Stimulated activated CD4-positive, alpha-beta T cell treated with anti-CD3 and anti-CD28 coated beads, Interleukin-15, amount 100 ng/mL, for 48 hours (primary cell): ENCODE results near the gene POU2F1.
"Not testable (repeated sequence)": the region's sequence is repeated elsewhere in the genome, so short reads cannot be mapped to it uniquely, and the experiment has no call there.

ENCODE experiments used
- DNase-seq, 2 donors: peaks; one replicate each; pipeline ENCODE4 v3.0.0-alpha.2; 2020; ENCODE audit warnings: low read depth in 2 of 2

POU2F1 gene

DNA sequence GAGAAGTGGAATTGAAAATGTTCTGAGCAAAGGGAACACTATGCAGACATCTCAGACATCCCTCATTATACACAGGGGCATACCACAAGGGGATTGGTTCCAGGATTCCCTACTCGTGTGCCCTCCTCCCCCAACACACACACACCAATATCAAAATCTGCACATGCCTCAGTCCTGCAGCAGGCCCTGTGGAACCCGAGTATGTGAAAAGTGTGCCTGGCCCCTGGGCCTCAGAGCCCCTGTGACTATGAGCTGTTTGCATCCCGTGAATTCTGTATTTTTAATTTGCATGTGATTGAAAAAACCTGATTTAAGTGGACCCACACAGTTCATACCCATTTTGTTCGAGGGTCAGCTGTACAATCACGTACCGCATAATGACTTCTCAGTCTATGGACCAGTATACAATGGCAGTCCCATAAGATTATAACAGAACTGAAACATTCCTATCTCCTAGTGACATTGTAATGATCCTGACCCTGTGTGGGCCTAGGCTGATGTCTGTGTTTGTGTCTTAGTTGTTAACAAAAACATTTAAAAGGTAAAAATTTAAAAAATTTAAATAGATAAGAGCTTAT, 11.3 kb downstream of the POU2F1 start:
- no peak for DNase-seq

DNA sequence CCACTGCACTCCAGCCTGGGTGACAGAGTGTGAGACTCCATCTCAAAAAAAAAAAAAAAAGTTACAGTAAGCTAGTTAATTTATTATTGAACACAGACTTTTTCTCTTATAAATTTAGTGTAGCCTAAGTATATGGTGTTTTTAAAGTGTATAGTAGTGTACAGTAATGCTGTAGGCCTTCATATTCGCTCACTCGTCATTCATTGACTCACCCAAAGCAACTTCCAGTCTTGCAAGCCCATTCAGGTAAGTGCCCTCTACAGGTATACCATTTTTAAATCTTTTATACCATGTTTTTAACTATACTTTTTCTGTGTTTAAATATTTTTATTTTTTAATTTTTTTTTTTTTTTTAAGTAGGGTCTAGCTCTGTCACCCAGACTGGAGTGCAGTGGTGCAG, 12.1 kb downstream of the POU2F1 start:
- DNase-seq: no peak

DNA sequence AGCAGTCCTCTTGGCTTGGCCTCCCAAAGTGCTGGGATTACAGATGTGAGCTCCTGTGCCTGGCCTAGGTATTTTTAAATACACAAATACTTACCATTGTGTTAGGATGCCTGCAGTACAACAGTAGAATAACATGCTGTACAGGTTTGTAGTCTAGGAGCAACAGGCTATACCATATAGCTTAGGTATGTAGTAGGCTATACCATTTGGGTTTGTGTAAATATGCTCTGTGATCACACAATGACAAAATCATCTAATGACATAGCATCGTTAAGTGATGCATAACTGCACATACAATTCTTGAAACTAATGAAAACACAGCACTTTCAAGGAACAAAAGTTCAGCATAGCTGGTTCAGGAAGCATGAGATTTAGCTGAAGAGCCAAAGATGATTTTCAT, 12.7 kb downstream of the POU2F1 start:
- no peak for DNase-seq

DNA sequence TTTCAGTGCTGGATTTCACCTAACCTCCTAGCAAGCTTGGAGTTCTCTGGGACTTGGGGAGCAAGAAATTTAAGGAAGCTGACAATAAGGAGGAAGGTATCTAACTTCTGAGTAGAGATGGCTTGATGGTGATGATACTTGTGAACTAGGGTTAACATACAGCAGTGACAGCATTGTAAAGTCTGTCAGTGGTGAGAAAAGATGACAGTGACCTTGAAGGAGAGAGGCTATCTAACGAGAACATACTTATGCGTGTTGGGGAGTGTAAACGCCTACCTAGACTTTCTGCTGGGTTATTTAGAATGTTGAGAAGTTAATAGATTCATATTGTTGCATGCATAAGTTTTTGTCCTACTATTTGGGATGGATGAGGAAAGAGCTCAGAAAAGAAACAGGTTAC, 16.3 kb downstream of the POU2F1 start:
- DNase-seq: no peak

DNA sequence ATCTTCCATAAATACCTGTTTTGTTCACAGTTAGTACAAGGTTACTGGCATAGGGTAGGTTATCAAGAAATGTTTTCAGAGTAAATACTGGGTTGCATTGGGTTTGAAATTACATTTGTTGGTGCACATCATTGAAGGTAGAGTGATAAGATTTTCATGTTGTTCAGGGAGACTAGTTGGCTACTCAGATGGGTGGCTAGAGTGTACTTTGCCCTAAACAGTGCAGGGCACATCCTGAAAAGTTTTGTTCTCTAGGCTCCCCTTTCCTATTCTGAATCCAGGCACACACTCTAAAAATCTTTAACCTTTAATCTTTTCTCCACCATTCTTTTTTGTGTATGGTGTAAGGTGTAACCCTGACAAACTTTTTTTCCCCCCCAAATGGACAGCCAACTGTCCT, 18.0 kb downstream of the POU2F1 start:
- no peak for DNase-seq

DNA sequence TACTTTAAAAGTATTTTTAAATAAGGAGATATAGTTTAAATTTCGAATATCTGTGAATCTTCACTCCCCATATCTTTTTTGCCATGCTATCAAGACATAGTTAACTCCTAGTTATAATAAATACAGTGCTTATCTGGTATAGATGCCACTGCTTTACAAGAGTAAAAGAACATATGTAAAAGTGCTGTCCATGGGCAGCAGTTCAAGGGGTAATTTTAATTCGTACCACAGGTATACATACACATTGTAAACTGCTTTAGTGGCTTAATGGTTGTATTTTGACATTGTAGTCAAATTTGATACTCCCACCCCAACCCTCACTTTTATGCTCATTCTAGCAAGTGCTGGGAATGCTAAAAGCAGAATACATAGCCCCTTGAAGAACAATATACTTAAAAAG, 18.6 kb downstream of the POU2F1 start:
- DNase-seq: no peak

DNA sequence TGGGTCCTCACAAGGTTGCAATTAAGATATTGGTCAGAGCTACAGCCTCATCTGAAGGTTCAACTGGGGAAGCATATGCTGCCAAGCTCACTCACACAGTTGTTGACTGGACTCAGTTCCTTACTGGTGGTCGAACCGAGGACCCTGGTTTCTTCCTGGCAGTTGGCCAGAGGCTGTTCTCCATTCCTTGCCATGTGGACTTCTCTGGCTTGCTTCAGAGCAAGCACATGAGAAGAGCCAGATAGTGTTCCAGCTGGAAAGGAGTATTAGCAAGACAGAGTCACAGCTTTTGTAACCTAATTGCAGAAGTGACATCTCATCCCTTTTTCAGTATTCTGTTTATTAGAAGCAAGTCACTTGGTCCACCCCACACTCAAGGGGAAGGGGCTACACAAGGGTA, 23.6 kb downstream of the POU2F1 start:
- DNase-seq: no peak

DNA sequence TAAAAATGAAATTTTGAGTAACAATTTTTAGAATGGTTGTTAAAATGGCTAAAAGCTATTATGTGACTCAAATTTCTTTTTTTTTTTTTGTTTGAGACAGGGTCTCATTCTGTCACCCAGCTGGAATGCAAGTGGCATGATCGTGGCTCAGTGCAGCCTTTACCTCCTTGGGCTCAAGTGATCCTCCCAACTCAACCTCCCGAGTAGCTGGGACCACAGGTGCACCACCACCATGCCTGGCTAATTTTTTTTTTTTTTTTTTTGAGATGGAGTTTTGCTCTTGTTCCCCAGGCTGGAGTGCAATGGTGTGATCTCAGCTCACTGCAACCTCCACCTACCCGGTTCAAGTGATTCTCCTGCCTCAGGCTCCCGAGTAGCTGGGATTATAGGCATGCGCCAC, 24.5 kb downstream of the POU2F1 start:
- not testable (repeated sequence) for DNase-seq

DNA sequence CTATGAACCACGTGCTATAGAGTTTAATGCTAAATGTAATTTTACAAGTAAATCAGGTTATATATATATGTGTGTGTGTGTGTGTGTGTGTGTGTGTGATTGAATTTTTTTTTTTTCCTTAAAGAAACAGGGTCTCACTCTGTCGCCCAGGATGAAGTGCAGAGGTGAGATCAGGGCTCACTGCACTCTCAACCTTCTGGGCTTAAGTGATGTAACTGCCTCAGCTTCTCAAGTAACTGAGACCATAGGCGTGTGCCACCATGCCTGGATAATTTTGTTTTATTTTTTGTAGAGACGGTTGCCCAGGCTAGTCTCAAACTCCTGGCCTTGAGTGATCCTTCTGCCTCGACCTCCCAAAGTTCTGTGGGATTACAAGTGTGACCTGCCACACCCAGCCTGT, 26.3 kb downstream of the POU2F1 start:
- no peak for DNase-seq

DNA sequence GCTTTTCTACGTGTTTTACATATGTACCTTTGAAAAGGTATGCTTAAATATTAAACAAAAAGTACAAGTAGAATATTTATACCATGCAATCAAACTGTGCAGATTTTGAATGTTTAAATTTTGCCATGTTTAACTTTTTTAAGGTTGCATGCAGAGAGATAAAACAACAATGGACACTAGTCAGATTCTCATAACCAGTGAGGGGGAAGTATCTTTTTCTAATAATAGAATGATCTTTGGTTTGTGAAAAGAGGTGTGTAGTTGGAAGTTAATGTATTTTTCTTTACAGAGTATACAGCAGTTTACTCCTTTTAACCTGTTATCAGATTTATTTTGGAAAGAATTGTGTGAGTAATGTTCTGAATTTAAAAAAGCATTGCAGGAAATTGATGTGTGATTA, 27.1 kb downstream of the POU2F1 start:
- no peak for DNase-seq

DNA sequence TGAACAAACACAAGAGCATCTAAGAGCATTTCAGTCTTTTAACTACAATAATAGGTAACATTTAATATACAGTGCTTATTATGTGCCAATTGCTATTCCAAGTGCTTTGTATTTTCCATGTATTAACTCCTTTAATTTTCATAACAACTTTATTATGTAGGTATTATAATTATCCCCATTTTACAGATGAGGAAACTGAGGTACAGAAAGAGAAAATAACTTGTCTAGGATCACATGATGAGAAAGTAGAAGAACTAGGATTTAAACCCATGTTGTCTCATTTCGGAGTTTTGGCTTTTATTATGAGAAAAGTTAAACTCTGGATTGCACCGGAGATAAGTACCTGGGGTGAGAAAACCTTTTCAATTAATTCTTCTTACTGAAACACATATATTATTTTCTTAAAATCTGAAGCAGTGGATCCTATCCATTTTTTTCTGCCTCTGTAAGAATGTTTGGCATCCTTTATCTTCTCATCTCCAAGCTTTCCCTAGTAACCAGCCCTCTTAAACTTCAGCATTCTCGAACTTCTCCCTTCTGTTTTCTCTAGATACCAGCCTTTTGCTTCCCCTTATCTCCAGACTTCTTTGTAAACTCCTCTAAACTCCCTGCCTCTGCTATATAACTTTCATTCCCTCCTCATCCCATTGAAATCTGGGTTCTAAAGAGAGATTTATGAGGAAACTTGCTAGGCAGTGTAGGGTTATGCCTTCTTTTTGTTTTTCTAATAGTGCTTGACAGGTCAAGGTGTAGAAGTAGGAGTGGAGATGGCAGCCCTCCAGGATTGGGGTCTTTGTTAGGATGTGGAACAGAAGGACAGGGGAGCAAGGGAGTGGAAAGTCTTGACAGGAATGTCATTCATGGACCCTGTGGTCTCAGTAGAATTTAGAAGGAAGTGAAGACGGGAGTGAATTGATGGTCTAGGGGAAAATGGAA, 28.3 kb downstream of the POU2F1 start:
- DNase-seq: no peak

DNA sequence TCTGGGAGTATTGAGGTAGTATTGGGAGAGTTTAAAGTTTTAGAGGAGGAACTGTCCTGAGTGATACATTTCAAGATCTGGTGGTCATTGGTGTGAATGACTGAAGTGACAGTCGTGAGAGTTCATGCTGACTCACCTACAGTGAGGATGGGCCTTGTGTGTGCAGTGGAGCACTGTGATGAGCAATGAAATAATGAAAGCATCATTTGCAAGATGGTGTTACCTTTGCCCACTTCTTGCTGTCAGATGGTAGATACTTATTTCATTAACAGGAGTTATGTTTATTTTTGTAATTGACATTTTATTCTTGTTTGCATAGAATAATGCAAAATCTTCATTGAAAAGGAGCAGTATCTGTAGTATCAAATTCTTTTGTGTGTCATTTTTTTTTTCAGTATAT, 29.0 kb downstream of the POU2F1 start:
- DNase-seq: peak in 1 of 2 donors; percentile 8

DNA sequence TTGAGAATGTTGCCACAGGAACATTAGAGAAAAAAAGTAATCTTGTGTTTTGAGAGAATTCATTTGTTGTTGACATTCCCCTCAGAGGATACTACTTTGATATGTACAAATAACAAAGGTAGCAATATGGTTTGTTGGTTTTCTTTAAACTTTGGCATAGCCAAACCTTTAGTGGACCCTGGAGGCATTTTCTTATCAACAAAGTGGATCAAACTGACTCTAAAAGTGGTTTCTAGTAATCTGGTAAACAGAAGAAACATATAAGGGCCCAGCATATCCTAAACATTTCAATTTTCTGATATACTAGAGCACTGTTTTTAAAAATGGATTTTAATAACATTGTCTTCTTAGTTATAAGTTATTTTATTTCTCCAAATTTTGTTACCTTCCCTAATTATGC, 29.8 kb downstream of the POU2F1 start:
- DNase-seq: no peak

DNA sequence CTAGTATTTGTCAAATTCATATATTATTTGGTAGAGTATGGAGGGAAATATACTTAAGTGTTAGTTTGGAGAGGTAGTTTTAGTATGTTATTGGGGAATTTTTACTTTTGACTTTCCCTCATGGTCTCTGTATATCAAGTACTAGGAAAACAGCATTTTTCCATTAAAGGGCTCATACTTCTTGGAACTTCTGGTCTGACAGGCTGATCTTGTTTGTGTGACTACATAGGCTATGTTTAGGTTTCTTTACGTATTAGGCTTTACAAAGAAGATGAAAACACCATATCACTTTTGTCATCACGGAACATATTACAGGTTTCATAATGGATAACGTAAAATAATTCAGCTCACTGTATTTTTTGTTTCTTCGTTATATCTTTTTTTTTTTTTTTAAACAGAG, 30.8 kb downstream of the POU2F1 start:
- DNase-seq: no peak

DNA sequence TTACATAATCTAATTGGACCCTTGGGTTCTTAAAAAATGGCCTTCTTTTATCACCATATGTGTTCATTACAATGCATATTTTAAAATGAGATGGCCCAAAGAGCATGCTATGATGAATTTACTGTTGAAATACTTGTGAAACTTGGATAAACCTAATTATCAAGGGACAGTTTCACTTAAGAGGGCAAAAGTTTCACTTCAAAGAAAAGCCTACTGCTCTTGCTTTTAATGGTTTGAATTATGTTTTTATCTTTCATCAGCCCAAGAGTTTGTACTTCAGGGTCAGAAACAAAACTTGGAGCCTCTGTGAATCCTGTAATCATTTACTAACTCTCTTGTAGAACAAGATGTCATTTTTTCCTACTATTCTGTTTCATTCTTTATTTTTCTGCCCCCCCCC, 32.3 kb downstream of the POU2F1 start:
- no peak for DNase-seq

DNA sequence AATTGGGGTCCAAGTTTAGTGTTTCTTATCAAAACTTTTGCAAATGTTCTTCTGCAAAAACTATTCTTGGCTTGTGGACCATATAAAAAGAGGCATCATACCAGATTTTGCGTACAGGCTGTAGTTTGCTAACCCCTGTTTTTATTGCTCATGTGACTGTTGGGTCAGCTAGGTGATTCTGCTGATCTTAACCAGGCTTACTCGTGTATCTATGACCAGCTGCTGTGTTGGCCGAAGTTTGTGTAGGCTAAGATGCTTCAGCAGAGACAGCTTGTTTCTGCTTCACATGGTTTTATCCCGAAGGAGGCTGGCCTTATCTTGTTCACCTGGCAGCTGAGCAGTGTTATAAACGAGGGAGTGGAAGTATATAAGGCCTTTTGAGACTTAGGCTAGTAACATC, 38.2 kb downstream of the POU2F1 start:
- DNase-seq: no peak

DNA sequence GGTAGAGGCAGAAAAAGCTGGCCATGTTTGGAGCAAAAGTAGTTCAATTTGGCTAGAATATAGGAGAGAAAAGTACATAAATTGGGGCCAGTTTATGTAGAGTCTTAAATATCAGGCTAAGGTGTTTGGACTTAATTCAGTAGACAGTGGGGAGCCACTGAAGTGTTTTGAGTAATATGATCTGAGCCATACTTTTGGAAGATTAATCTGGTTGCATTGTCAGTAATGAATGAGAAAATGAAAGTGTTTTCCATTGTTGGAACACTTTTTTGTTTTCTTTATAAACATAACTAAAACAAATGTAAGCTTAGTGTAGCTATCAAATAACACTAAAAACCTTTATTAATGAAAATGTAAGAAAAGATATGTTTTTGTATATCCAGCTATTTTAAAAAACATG, 42.1 kb downstream of the POU2F1 start:
- no peak for DNase-seq

DNA sequence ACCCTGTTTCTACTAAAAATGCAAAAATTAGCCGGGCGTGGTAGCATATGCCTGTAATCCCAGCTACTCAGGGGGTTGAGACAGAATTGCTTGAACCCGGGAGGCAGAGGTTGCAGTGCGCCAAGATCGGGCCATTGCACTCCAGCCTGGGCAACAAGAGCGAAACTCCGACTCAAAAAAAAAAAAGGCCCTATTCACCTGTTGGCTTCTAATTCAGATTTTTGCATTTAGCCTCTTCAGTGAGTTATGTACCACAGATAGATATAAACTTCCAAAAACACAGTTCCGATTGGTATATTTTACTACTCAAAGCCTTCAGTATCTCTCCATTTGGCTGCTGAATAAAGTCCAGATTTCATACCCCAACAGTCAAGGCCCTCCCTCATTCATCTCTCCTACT, 42.7 kb downstream of the POU2F1 start:
- DNase-seq: no peak

DNA sequence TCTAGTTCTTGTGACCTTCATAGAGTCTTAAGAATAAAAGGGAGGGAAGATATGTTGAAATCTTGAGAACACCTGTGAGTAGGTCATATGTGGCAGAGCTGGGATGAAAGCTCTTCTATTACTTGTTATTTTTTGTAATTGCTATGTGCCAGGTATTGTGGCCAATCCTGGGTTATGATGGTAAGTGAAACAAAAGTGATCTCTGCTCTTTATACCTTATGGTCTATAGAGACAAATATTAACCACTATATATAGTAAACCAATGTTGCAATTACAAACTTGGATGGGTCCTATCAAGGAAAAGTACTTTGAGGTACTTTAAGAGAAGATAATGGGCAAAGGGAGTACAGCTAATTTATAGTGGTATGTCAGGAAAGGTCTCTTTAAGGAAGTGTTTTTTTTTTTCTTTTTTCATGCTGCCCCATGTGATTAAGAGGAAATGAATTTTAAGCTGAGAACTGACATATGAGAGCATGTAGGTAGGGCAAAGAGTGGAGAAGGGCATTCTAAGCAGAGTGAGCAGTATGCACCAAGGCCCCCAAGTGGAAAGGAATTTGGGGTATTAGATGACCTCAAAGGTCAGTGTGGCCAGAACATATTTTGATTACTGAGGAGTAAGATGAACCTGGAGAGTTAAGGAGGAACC, 43.3 kb downstream of the POU2F1 start:
- no peak for DNase-seq

DNA sequence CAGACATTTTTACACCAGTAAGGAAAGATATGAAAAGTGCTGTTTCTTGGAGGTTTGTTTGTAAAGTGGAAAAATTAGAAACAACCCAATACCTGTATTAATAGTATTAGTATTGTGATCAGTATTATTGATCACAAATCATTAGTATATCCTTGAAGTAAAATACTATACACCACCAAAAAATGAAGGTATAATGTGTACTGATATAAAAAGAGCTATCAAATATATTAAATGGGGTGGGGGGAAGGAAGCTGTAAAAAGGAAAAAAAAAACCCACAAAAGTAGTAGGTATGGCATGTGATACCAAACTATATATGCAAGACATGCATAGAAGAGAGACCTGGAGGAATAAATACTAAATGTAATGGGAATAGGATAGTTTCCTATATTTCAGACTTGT, 46.3 kb downstream of the POU2F1 start:
- no peak for DNase-seq

DNA sequence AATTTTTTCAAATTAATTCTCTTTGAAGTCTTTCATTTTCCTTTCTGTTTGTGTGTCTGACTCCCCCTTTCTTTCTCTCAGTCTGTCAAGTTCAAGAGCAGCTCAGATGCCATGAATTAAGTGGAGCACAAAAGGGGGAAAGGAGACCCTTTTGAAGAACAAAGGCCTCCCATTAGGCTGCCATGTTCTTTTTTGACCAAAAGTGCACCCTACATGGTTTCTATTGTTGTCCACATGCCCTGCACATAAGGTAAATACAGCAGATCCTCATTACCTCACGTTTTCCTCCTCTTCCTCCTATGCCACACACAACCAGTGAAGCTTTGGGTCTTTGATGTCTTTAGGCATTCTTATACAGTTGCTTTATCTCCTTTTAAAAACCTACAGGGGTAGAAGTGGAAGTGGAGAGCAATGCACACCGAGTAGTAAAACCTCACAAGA, 47.7 kb downstream of the POU2F1 start:
- DNase-seq: no peak

DNA sequence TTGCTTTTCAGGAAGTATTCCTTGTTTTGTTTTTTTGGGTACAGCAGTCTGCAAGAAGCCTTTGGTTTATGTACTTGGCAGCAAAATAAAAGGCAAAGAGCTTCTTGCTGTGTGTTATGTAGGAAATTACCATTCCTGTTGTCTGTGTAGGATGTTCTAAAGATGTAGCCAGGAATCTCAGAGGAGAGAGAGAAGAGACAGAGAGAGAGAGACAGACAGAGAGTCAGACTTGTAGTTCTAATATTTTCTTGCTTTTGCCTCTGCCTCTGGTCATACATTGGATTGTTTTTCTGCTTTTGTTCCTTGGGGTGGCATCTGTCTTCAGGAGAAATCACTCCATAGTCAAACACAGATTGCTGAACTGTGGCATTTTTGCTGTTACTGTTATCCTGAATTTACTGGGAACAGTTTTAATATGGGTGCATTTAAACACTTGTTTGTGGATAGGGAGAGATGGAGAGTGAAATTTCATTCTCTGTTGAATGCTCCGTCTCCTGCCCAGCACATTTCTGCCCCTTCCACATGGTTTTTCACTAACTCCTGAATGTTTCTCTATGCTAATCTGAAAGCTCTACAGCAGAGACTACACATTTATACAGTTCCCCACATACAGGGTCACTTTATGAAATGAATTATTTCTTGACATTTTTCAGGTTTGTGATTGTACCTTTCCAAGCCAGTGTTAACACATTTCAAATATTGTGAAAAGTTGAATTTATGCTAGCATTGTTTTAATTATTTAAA, 49.8 kb downstream of the POU2F1 start:
- DNase-seq: no peak
